Erythroblast (primary cell): ENCODE measurements around the gene RNASEH2B.

Source experiments
- GATA1 ChIP-seq: IDR thresholded peaks from 2 replicates; pipeline ENCODE4 v1.6.1; 2011; ENCODE audit warnings: low read depth, mild to moderate bottlenecking, control low read depth, low read length, moderate library complexity
- POLR2A ChIP-seq: IDR thresholded peaks from 2 replicates; pipeline ENCODE4 v1.6.1; 2011; ENCODE audit warnings: mild to moderate bottlenecking, low read length

DNA sequence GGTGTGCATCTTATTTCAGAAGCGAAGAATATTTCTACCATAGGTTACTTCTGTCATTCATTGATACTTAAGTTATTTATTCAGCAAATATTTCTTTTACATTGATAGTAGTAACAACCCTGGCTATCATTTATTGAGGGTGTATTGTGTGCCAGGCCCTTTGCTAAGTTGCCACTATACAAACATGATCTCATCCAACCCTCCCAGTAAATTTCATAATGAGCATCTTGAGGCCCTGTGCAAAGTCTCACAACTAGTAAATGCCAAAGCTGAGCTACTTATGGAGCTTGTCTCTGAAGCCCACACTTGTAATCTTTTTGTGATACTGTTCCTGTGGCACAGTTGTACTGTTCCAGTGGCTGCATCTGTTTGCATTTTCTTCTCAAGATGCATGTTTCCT is 36.1 kb downstream of the RNASEH2B start:
- TF ChIP-seq POLR2A (no peak), GATA1 (no peak)
